NT2/D1 (cell line): Measurements from ENCODE around the gene GSTM2.

Experiments used
- SUZ12 ChIP-seq: IDR thresholded peaks from 2 replicates; pipeline ENCODE4 v1.6.1; 2011; ENCODE audit not compliant: insufficient read length, insufficient read depth; ENCODE audit errors: extremely low read depth
- YY1 ChIP-seq: IDR thresholded peaks from 2 replicates; pipeline ENCODE4 v1.6.1; 2011; ENCODE audit not compliant: insufficient read length, insufficient read depth
- ZNF274 ChIP-seq: IDR thresholded peaks from 2 replicates; pipeline ENCODE4 v1.6.1; 2011; ENCODE audit warnings: mild to moderate bottlenecking, low read depth, low read length

- no peak for TF ChIP-seq YY1
- TF ChIP-seq SUZ12, result no peak
- no peak for TF ChIP-seq ZNF274
These were observed 47.0 kb downstream of the GSTM2 start for GRCh38 chr1:109714661-109715372.
